Measurements from ENCODE around the gene LAMA3.

The LAMA3 gene

GRCh38 chr18:23859466-23860336 is 170.4 kb downstream of the LAMA3 start:
- no peak overlapping the region for H3K4me3 ChIP-seq (IDR thresholded peaks at IDR 0.05; ENCODE audit: insufficient read depth, low read depth, low read length)
- H3K79me2 ChIP-seq (ENCODE audit: insufficient read depth, low read depth): no peaks in the 10 kb centered on the region
- H3K27ac ChIP-seq: no peak overlapping the region

GRCh38 chr18:23861326-23861725 is 172.1 kb downstream of the LAMA3 start:
- H3K79me2 ChIP-seq (ENCODE audit: insufficient read depth, low read depth): no peaks in the 10 kb centered on the region
- no peaks in the 10 kb centered on the region for H4K20me1 ChIP-seq (ENCODE audit: insufficient read depth)
- H3K27me3 ChIP-seq (ENCODE audit: insufficient read depth, low read depth): no peaks in the 10 kb centered on the region
- H3K27ac ChIP-seq: no peak overlapping the region
- no peaks in the 10 kb centered on the region for H3K4me1 ChIP-seq (ENCODE audit: low read depth, poor library complexity, severe bottlenecking)
- TF ChIP-seq CTCF (conservative IDR thresholded peaks at IDR 0.05; ENCODE audit: low read depth, low read length): no peak
- H3K36me3 ChIP-seq (ENCODE audit: insufficient read depth): no peaks in the 10 kb centered on the region
- no peak overlapping the region for H2AFZ ChIP-seq (ENCODE audit: low read depth)
- no peak overlapping the region for H3K4me2 ChIP-seq
- no peak overlapping the region for H3K4me3 ChIP-seq (IDR thresholded peaks at IDR 0.05; ENCODE audit: insufficient read depth, low read depth, low read length)
- no peak overlapping the region for H3K9ac ChIP-seq

More at GRCh38 chr18:23859466-23860336, 170.4 kb downstream of the LAMA3 start:
- H4K20me1 ChIP-seq (ENCODE audit: insufficient read depth): no peaks in the 10 kb centered on the region
- no peak overlapping the region for H3K4me2 ChIP-seq
- no peaks in the 10 kb centered on the region for H3K27me3 ChIP-seq (ENCODE audit: insufficient read depth, low read depth)
- no peak overlapping the region for H3K9ac ChIP-seq
- H3K36me3 ChIP-seq (ENCODE audit: insufficient read depth): no peaks in the 10 kb centered on the region
- no peak for TF ChIP-seq CTCF (conservative IDR thresholded peaks at IDR 0.05; ENCODE audit: low read depth, low read length)
- H3K4me1 ChIP-seq (ENCODE audit: low read depth, poor library complexity, severe bottlenecking): no peaks in the 10 kb centered on the region
- H2AFZ ChIP-seq (ENCODE audit: low read depth): no peak overlapping the region

GRCh38 chr18:23861805-23862470 is 172.7 kb downstream of the LAMA3 start:
- Histone ChIP-seq H3K4me1 (ENCODE audit: low read depth, poor library complexity, severe bottlenecking) (no peaks in the 10 kb centered on the region), H3K27ac (no peak overlapping the region), H3K79me2 (ENCODE audit: insufficient read depth, low read depth) (no peaks in the 10 kb centered on the region), H4K20me1 (ENCODE audit: insufficient read depth) (no peaks in the 10 kb centered on the region), H2AFZ (ENCODE audit: low read depth) (no peak overlapping the region), H3K36me3 (ENCODE audit: insufficient read depth) (no peaks in the 10 kb centered on the region), H3K4me3 (IDR thresholded peaks at IDR 0.05; ENCODE audit: insufficient read depth, low read depth, low read length) (no peak overlapping the region), H3K27me3 (ENCODE audit: insufficient read depth, low read depth) (no peaks in the 10 kb centered on the region), H3K4me2 (no peak overlapping the region), H3K9ac (no peak overlapping the region)
- no peak for TF ChIP-seq CTCF (conservative IDR thresholded peaks at IDR 0.05; ENCODE audit: low read depth, low read length)

GRCh38 chr18:23864624-23865023 is 175.4 kb downstream of the LAMA3 start:
- no peaks in the 10 kb centered on the region for H3K36me3 ChIP-seq (ENCODE audit: insufficient read depth)
- H3K4me2 ChIP-seq: no peak overlapping the region
- no peak overlapping the region for H3K9ac ChIP-seq

More at GRCh38 chr18:23864624-23865023, 175.4 kb downstream of the LAMA3 start:
- Histone ChIP-seq H3K27ac (no peak overlapping the region), H3K4me3 (IDR thresholded peaks at IDR 0.05; ENCODE audit: insufficient read depth, low read depth, low read length) (no peak overlapping the region), H4K20me1 (ENCODE audit: insufficient read depth) (no peaks in the 10 kb centered on the region), H3K79me2 (ENCODE audit: insufficient read depth, low read depth) (no peaks in the 10 kb centered on the region), H3K4me1 (ENCODE audit: low read depth, poor library complexity, severe bottlenecking) (no peaks in the 10 kb centered on the region), H3K27me3 (ENCODE audit: insufficient read depth, low read depth) (no peaks in the 10 kb centered on the region), H2AFZ (ENCODE audit: low read depth) (no peak overlapping the region)
- TF ChIP-seq CTCF (conservative IDR thresholded peaks at IDR 0.05; ENCODE audit: low read depth, low read length): no peak

Measured in KMS-11 (cell line).